GM12891 (cell line): ENCODE results near the gene ZNF780B.

Experiments
- PAX5 ChIP-seq: IDR thresholded peaks from 2 replicates; pipeline ENCODE4 v1.6.1; 2011; ENCODE audit warnings: low read length, moderate library complexity, mild to moderate bottlenecking; ENCODE audit not compliant: insufficient read depth, severe bottlenecking
- POLR2A ChIP-seq: IDR thresholded peaks from 2 replicates; pipeline ENCODE4 v1.6.1; 2011; ENCODE audit warnings: low read depth, low read length, control low read depth
- POLR2AphosphoS5 ChIP-seq: IDR thresholded peaks from 2 replicates; pipeline ENCODE4 v1.6.1; 2011; ENCODE audit warnings: low read depth, low read length, control low read depth
- SPI1 ChIP-seq: IDR thresholded peaks from 2 replicates; pipeline ENCODE4 v1.6.1; 2011; ENCODE audit warnings: low read depth, low read length, control low read depth
- TAF1 ChIP-seq: IDR thresholded peaks from 2 replicates; pipeline ENCODE4 v1.6.1; 2011; ENCODE audit warnings: low read depth, low read length, control low read depth

- TF ChIP-seq POLR2AphosphoS5 (no peak), POLR2A (no peak), TAF1 (no peak), PAX5 (no peak), SPI1 (no peak)
Observed at GRCh38 chr19:40023969-40024368, 32.1 kb downstream of the ZNF780B start.
